HG02623 (cell line): ENCODE data around the gene CST6.
A peak's percentile ranks its signal among the peaks of the same experiment; 100 is the strongest.
"Not testable (repeated sequence)": the region's sequence is repeated elsewhere in the genome, so short reads cannot be mapped to it uniquely, and the experiment has no call there.

Source experiments
- ATAC-seq: cut with Tn5 transposase; IDR thresholded peaks from one replicate; pipeline ENCODE4 v1.9.1; 2021; ENCODE audit warnings: moderate library complexity; ENCODE audit not compliant: unreplicated experiment

Gene CST6

DNA sequence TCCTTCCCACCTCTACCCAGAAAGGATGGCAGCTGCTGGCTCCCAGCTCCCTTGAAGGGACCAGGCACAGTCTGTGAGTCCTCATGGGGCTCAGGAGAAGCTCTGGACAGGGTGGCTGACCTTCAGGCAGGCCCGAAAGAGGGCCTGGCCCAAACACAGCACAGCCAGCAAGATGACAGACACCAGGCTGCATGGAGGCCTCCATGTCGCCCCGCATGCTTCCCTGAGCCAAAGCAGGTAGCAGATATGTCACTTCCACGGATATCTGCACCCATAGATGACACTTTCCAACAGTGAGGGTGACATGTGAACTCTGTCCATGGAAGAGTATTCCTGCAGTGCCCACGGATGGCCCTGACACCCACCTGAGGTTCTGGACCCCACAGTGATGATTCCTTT is 28.2 kb upstream of the CST6 start:
- ATAC-seq, result no peak

DNA sequence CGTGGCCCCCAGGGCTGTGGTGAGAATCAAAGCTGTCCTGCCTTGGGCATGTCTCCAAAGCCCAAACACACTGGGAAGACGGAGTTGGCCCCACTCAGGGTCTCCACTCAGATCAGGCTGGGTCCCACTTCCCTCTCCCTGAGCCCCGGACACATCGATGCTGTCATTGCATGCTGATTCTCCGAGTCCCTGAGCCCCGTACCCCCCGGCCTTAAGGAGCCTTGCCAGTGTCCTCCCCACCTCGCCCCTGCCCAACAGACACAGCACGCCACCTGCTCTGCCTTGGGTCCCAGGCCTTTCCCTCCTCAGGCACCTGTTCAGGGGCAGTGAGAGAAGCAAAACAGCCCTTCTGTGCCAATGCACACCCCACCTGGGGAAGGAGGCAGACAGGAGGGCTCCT is 24.5 kb upstream of the CST6 start:
- no peak for ATAC-seq

DNA sequence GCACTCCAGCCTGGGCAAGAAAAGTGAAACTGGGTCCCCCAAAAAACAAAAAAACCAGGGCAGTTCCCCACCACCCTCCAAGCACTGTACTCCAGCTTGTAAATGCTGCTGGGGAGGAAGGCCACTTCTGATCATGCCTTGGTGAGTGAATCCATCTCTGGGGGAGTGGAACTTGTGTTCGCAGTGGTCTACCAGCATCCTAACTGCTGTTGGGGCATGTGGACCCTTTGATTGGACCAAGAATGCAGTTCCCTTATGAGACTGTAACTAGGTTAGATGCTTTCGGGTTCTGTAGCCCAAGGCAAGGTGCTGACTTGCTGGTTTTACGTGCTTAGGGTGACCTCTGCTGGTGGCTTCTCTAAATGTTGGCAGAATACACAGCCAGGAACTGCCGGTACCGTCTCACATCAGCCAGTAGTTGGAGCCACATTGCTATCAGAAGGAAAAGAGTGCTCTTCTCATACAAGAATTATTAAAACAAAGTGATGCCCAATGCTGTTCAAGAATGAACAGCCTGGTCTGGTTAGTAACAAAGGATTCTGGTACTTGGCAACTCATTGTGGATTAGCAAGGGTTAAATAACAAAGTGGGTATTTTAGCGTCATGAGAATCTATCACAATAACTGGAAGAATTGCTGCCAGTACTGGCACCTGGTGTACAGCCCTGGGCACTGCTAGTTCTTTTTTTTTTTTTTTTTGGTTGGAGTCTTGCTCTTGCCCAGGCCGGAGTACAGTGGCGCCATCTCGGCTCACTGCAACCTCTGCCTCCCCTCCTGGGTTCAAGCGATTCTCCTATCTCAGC is 22.8 kb upstream of the CST6 start:
- peak; percentile 90 for ATAC-seq

DNA sequence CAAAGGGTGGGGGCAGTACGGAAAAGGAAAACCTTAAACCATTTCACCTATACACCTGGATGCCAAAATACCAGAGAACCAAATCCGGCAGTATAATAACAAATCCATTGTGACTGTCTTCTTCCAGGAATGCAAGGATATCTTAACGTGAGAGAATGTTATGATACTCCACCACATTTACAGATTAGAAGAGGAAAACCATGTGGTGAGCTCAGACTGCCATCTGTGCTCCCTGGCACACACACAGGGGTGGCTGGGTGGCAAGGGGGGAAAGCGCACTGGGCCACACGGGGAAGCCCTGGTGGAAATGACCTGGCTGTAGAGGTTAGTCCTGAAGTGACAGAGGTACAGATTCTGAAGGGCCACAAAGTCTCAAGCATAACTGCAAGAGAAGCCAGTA is 19.8 kb upstream of the CST6 start:
- ATAC-seq, result no peak

DNA sequence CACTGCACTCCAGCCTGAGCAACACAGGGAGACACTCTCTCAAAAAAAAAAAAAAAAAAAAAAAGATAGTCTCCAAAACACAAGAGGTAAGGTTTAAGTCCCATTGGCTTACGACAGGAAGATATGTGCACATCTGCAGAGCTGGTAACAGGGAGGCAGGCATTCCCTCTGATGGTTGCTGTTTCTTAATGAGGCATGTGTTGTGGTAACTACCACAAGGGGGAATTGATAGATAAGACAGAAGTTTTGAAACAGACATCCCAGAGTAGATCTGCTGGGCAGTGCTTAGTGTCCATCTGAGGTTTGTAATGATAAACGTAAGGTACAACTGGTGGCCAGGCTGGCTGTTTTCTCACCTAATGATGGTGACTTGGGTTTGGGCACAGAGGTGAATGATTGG is 14.5 kb upstream of the CST6 start:
- ATAC-seq, result no peak

DNA sequence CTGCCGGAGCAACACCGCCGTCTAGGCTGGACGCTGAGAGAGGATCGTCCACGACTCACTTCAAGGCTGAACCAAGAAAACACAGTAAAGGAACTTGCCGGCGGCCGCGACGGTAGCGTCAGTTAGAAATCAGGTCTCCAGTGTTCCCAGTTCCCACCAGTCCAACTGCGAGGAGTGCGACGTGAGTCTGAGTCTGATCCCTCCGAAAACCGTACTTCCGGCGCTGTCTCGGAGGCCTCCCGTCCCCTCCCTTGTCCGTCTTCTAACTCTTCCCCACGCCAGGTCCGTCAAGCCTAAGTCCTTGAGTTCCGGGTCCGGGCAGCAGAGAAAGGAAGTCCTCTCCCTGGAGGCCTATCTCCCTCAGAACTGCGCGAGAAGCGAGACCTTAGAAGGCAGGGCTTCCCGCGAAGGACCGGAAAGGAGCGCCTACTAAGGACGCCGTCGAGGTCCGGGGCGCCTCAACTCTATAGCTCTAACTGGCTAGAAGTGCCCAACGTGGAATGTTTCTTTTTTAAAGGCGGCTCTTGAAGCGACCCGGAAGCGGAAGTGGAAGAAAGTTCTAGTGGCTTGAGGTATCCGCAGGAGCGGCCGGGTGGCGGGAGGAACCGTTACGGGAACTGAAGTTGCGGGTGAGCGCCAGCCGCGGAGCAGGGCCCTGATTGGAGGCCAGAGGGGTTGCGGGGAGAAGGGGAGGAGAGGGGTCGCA is 9.7 kb upstream of the CST6 start, which contains the start of the genes BANF1 and EIF1AD:
TSS of gene BANF1 (plus strand) at position 562 of the 706 bp plus-strand sequence. CDS start 748 bp downstream, outside the sequence.
TSS of gene EIF1AD (minus strand) at position 216 of the 706 bp plus-strand sequence. CDS start 1,768 bp downstream, outside the sequence.
- peak; percentile 85 for ATAC-seq

DNA sequence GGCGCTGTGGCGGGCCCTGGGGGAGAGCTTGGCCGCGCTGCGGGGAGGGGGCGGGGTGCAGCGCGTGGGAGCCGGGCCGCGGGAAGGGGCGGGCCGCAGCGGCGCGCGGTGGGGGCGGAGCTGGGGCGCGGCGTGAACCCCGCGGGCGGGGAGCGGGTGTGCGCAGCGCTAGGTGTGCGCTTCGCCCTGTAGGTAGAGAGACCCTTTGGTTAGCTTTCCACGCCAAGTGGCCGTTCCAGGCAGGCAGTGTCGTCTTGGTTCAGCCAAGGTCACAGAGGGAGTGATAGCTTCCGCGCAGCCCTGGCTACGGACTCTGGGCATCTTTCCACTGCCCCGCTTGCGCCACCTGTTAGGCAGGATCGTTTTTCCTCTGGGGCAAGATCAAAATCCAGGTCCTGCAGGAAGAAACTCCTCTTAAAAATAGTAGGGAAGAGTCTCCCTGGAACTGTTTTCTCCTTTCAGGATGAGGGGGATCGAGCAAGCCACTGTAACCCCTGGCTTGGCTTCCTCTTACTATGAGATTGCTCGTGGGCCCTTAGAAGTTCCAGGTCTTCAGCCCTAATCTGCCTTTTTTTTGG is 9.1 kb upstream of the CST6 start:
- peak; percentile 42 for ATAC-seq

DNA sequence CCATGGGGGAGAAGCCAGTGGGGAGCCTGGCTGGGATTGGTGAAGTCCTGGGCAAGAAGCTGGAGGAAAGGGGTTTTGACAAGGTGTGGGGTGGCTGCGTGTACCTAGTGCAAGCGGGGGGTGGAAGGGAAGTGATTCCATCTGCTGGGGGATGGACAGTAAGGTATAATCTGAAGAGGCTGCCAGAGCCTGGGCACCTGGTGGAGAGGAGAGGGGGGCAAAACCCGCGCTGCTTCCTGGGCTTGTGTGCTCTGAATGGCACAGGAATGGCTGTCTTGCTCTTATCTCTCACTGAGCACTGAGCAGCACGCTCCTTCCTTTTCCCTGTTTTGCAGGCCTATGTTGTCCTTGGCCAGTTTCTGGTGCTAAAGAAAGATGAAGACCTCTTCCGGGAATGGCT is 8.5 kb upstream of the CST6 start:
- ATAC-seq, result no peak

DNA sequence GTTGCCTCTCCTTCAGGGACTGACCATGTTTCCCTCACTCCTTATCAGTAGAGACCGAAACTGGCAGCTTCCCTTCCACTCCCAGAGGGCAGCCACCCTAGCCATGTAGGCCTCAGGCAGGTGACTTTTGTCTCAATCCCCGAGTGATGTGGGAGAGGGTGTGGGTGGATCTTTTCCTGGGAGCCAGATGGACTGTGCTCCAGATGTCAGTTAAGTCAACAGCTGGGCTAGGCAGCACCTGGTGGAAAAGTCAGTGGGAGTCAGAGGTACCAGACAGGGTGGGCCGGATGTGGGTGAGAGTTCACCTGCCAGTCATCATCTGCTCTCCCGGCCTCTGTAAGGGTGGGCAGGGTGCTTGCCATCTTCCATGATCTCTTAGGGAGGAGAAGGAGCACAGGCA is 7.6 kb upstream of the CST6 start:
- ATAC-seq, result no peak

DNA sequence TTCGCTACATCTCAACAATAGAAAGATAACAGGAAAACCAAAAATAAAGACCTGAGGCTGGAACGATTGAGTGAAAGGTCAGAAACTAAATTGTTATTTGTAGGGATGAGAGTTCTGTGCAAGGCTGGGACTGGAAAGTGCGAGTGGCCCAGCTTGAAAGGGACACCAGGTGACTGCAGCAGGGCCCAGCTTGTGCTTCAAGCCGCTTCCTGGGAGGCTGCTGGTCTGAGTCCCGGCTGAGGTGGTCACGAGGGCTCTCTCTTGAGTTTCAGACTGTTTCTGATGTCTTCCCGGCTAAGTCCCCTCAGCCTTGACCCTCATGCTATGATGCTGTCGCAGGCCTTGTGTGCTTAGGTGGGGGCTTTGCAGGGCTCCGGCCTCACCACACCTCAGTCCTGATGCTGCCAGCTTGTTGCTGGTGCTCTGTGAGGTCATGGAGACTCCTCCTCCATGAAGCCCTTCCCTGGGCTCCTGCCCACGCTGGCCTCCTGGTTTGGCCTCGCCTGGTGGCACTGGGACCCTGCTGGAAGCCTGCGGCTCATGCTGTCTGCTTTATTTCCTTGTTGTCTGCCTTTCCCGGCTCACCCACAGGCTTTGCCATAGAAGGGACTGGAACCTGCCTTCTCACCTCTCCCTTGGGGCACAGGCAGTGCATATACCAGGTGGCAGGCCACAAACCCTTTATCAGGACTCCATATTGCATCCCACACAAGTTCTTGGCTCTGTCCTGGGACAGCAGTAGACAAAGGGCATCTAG is 5.5 kb upstream of the CST6 start:
- ATAC-seq, result no peak

DNA sequence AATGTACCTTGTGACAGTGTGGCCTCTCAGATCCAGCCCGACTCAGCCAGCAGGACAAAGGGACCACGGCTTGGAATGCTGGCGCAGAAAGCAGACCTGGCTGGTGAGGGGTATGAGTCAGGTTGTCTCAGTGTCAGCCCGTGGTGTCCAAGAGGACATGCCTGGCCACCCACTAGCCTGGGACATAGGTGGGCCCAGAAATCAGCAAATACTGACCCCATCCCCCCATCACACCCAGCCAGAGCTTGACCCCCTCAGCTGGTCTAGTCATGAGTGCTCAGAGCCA is 5.0 kb upstream of the CST6 start:
- ATAC-seq, result no peak

DNA sequence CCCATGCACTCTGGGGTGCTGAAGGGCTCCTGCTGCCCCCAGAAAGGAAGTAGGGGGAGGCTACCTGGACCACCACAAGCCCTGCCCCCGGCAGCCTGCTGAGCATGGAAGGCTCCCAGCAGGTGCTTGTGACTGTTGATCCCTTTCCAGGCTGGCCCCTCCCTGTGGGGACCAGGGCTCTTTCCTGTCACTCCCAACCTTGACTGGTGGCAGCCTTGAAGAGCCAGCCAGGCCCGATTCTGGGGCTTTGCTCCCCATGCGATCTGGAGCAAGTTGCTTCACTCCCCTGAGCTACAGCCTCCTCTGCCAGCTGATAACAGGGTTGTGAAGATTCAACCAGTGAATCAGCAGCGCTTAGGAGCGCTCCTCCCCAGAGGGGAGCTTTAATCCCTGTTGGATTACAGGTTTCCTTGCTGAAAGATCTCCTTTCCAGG is 4.6 kb upstream of the CST6 start:
- no peak for ATAC-seq

DNA sequence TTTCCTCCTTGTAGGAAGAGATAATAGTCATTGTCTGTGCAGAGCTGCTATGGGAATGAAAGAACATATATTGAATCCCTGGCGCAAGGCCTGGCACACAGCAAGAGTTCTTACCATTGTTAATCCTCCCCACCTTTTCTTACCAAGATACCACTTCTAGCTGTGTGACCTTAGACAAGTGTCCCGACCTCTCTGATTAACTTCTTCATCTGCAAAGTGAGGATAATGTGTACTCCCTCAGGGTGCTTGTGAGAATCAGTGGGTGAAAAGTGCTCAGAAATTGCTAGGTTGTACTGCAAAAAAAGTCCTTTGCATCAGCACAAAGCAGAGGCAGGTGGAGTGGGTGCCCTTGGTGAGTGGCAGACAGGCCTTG is 3.7 kb upstream of the CST6 start:
- ATAC-seq, result no peak

DNA sequence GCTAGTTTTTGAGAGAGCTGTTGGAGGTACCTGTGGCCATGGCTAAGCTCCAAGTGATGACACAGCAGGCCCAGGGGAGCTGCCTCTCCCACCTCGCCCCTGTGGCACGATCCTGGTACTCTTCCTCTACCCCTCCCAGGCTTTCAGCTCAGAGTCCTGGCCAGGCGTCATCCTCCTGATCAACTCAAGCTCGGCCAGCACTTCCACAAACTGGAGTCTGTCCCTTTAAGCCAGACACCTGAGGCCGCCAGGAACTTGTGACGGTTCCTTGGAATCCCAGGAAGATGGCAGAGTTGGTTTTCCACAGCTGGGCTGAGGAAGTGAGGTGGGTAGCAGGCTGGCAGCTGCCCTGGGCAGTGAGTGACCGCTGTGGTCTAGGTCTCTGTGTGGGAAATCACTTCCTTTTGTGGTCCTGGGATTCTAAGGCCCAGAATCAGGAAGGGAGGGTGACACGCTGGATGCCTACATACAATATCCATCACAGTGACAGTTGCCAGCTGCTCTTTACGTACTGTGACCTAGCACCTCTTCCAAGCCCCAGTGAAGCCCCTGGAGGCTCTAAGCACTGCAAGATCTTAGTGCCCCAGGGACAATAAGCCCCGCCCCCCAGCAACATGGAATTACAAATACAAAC is 3.2 kb upstream of the CST6 start:
- ATAC-seq, result no peak

DNA sequence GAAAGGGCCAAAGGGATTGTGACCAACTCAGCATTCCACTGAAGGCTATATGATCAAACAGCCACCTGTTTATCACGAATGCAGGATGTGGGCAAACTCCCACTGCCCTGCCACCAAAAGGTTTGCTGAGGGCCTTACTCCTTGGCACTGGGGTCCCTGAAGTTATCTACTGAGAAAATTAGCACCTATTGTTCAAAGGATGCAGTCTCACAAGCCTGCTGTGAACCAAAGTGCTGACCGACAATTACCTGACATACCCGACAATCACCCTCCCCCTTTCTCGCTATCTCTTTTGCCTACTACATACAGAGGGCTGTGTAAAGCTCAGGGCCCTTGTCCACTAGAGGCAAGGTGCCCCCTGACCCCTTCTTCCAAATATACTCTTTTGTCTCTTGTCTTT is 1.8 kb upstream of the CST6 start:
- not testable (repeated sequence) for ATAC-seq

DNA sequence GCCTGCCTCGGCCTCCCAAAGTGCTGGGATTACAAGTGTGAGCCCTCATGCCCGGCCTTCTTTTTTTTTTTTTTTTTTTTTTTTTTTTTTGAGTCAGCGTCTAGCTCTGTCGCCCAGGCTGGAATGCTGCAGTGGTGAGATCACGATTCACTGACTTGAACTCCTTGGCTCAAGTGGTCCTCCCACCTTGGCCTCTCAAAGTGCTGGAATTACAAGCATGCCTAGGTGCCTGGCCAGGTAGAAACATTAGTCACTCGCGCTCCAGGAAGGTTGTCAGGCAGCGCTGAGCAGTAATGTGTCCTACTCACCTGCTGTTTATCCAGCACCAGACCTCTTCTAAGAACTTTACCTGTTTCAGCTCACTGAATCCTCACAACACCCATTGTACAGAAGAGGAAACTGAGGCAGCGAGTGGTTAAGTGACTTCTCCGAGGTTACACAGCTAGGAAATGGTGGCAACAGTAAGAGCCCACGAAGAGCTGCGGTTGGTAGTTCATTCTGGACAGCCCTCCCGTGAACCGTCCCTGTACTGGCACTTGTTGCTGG is 496 bp upstream of the CST6 start:
- ATAC-seq, result no peak

DNA sequence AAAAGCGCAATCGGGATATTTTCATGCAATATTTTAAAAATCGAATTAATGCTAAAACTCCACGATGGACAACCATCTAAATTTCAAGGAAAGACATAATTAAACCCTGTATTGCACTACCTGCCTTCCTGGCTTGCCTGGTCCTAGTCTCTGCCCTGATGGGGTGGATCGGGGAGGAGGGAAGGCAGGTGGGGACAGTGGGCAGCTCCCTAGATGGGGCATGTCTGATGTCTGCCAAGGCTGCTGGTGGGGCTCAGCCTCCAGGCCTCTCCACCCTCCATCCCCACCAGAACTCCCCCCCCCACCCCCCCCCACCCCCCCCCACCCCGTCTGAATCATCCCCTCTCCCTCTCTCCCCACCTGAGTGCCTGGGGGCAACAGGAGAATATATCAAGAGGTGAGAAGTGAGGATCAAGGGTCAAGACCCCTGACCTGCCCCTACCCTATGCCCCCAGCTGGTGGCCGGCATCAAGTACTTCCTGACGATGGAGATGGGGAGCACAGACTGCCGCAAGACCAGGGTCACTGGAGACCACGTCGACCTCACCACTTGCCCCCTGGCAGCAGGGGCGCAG is 650 bp downstream of the CST6 start:
- no peak for ATAC-seq

DNA sequence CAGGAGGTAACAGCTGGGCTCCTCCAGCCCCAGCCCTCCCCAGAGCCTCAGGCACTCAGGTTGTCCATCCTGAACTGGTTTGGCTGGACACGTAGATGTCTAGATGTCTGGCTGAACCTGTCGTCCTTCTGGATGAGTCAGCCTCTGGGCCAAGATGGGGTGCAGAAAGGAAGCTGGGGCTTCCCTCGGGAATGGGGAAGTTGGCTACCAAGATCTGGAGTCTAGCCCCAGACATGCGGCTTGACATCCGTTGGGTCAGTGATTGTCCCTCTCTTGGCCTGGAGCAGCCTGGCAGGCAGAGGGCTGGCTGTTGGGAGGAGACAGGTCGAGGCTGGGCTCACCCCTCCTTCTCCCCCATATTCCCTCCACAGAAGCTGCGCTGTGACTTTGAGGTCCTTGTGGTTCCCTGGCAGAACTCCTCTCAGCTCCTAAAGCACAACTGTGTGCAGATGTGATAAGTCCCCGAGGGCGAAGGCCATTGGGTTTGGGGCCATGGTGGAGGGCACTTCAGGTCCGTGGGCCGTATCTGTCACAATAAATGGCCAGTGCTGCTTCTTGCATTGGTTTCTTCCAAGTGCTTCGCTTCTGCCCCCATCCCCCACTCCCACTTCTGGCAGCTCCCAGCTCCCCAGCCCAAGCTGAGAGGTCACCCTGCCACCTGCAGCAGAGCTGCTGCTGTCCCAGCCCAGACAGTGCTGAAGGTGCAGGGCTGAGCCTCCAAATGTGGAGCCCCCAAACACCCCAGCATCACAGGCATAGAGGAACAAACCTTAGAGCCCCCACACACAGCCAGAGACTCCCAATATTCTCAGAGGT is 1.3 kb downstream of the CST6 start:
- ATAC-seq, result no peak

DNA sequence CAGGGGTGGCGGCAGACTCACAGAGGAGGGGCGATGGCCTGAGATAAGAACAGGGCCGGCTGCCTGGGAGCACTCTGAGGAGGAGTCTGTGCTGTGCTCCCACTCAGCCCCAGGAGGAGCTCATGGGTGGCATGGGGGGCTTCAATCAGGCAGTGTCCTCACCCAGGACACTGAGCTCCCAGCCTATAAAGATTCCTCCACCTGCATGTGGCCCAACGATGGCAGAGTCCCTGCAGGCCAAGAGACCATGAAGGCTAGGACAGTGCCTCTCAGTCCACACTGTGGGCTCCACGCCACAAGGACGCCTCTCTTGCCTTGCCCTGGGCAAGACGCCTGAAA is 1.9 kb downstream of the CST6 start:
- ATAC-seq, result no peak
